ENCODE measurements around the gene OR4D1.

Gene OR4D1

GRCh38 chr17:58195518-58196123 lies 47.4 kb downstream of the OR4D1 start:
- DNase-seq, result no peak

- no peak for DNase-seq
Measured at GRCh38 chr17:58196610-58197009, 48.4 kb downstream of the OR4D1 start.

- peak; percentile 54 for DNase-seq
Measured at GRCh38 chr17:58200024-58200633, 51.9 kb downstream of the OR4D1 start.

GRCh38 chr17:58202859-58203258 lies 54.7 kb downstream of the OR4D1 start:
- no peak for DNase-seq

GRCh38 chr17:58204796-58205195 lies 56.6 kb downstream of the OR4D1 start:
- DNase-seq, result no peak

GRCh38 chr17:58205936-58206335 lies 57.8 kb downstream of the OR4D1 start:
- DNase-seq, result no peak

GRCh38 chr17:58207451-58207850 lies 59.3 kb downstream of the OR4D1 start:
- no peak for DNase-seq

GRCh38 chr17:58208344-58208743 lies 60.2 kb downstream of the OR4D1 start:
- no peak for DNase-seq

Data from CD4-positive, alpha-beta T cell treated with Interleukin-10 for 1 hour (primary cell).